Measurements from ENCODE around the gene FYTTD1. TPM values are rescaled to one million over a fixed set of nuclear protein-coding genes. Genes with fewer than 3 reads are reported as not detected.
A peak's percentile ranks its signal among the peaks of the same experiment; 100 is the strongest.

The FYTTD1 gene
- total and polyA plus RNA-seq, 4 donors, result 12.1 to 90.2 (median 29.2) TPM

GRCh38 chr3:197736491-197737318 is 13.0 kb upstream of the FYTTD1 start, which contains the start of gene RUBCN:
RUBCN (minus strand) TSS chr3:197736904; CDS start chr3:197736719, 185 bp downstream.
- H3K4me3 ChIP-seq, result peak within 1 kb of the TSS; percentile 80
- DNase-seq (peak; percentile 94 to 97 (median 96)), ATAC-seq (ENCODE audit: insufficient read depth, low FRiP score) (peak; percentile 100)
- no peaks in the 10 kb centered on the region for H3K36me3 ChIP-seq (ENCODE audit: control insufficient read depth in 4 of 4, insufficient read depth in 4 of 4, low read length in 4 of 4)
- no peaks in the 10 kb centered on the region for H3K27me3 ChIP-seq (ENCODE audit: control insufficient read depth in 3 of 3, insufficient read depth in 3 of 3, low read length in 2 of 3)
- H3K27ac ChIP-seq (ENCODE audit: low read depth in 1 of 2, low read length in 1 of 2), result peak within 1 kb of the TSS; percentile 88 to 92
- TF ChIP-seq CTCF (IDR thresholded peaks at IDR 0.05; ENCODE audit: control extremely low read depth, extremely low read depth), result no peak
- peaks cover 0 to 12% (median 0%) of the 10 kb centered on the region in 5 donors for H3K4me1 ChIP-seq (ENCODE audit: control insufficient read depth in 5 of 5, insufficient read depth in 5 of 5, low read length in 5 of 5)
- no peaks in the 10 kb centered on the region for H3K9me3 ChIP-seq (ENCODE audit: control insufficient read depth in 4 of 4, insufficient read depth in 3 of 4, low read length in 3 of 4)
- WGBS, 2 donors, result 1% methylated on average over 84 to 92 of the region's 92 CpGs
- H3K9ac ChIP-seq (ENCODE audit: insufficient read depth in 1 of 2, low read length in 2 of 2), result peak within 1 kb of the TSS; percentile 17 to 68

DNA sequence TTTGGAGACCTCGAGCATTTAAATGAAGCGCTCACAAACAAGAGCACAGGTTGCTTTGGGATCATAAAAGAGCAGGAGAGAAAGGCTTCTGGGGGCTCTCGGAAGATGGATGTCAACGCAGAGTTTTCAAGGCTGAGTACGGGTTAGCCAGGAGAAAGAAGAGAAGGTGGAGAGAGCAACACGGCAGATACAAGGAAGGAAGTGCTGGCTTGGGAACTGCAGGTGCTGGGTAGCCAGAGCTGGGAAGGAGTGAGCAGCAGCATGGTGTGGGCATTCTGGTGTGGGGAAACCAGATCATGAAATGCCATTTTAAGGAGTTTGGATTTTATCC is 12.4 kb upstream of the FYTTD1 start:
- Histone ChIP-seq H3K9me3 (ENCODE audit: control insufficient read depth in 4 of 4, insufficient read depth in 3 of 4, low read length in 3 of 4) (no peaks in the 10 kb centered on the region), H3K36me3 (ENCODE audit: control insufficient read depth in 4 of 4, insufficient read depth in 4 of 4, low read length in 4 of 4) (no peaks in the 10 kb centered on the region), H3K27ac (ENCODE audit: low read depth in 1 of 2, low read length in 1 of 2) (peak overlapping the region; percentile 63 to 92), H3K9ac (ENCODE audit: insufficient read depth in 1 of 2, low read length in 2 of 2) (peak overlapping the region; percentile 14 to 17), H3K4me1 (ENCODE audit: control insufficient read depth in 5 of 5, insufficient read depth in 5 of 5, low read length in 5 of 5) (peaks cover 0 to 12% (median 0%) of the 10 kb centered on the region in 5 donors), H3K4me3 (peak overlapping the region; percentile 44), H3K27me3 (ENCODE audit: control insufficient read depth in 3 of 3, insufficient read depth in 3 of 3, low read length in 2 of 3) (no peaks in the 10 kb centered on the region)
- 0 to 1% methylated on average over 6 of the region's 6 CpGs for whole genome bisulfite sequencing, 2 donors
- no peak for ATAC-seq (ENCODE audit: insufficient read depth, low FRiP score)
- no peak for TF ChIP-seq CTCF (IDR thresholded peaks at IDR 0.05; ENCODE audit: control extremely low read depth, extremely low read depth)
- no peak for DNase-seq

DNA sequence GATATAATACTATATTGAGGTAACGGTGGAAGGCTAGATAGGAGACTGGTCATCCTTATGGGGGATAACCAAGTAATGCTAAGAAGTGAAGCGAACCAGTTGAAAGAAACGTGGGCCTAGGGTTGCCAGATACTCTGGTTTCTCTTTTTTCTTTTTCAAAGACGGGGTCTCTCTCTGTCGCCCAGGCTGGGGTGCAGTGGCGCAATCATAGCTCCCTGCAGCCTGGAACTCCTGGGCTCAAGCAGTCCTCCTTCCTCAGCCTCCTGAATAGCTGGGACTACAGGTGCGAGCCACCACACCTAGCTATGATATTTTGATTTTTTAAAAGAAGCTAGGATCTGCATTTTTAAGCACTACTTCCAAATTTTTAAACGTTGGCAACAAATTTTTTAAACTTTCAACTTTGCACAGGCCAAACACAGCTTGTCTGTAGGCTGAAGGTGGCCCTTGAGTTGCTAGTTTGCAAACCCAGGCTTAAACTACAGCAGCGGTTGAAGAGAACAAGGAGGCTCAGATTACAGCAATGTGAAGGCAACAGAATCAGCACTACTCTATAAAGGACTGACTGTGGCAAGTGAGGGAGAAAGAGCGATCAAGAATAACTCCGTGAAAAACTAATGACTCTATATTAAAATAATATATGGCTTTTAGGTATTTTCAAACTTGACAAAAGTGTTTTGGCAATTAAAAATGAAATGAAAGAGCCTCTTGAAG is 11.8 kb upstream of the FYTTD1 start:
- no peak overlapping the region for H3K4me3 ChIP-seq
- DNase-seq (no peak), ATAC-seq (ENCODE audit: insufficient read depth, low FRiP score) (no peak)
- no peaks in the 10 kb centered on the region for H3K36me3 ChIP-seq (ENCODE audit: control insufficient read depth in 4 of 4, insufficient read depth in 4 of 4, low read length in 4 of 4)
- peaks cover 0 to 12% (median 0%) of the 10 kb centered on the region in 5 donors for H3K4me1 ChIP-seq (ENCODE audit: control insufficient read depth in 5 of 5, insufficient read depth in 5 of 5, low read length in 5 of 5)
- H3K27me3 ChIP-seq (ENCODE audit: control insufficient read depth in 3 of 3, insufficient read depth in 3 of 3, low read length in 2 of 3), result no peaks in the 10 kb centered on the region
- no peak overlapping the region for H3K27ac ChIP-seq (ENCODE audit: low read depth in 1 of 2, low read length in 1 of 2)
- TF ChIP-seq CTCF (IDR thresholded peaks at IDR 0.05; ENCODE audit: control extremely low read depth, extremely low read depth), result no peak
- H3K9ac ChIP-seq (ENCODE audit: insufficient read depth in 1 of 2, low read length in 2 of 2), result peak overlapping the region in 1 of 2 donors; percentile 17
- WGBS, 2 donors, result 68 to 69% methylated on average over 11 of the region's 11 CpGs
- H3K9me3 ChIP-seq (ENCODE audit: control insufficient read depth in 4 of 4, insufficient read depth in 3 of 4, low read length in 3 of 4), result no peaks in the 10 kb centered on the region

Data from lung (tissue), 12 donors.